GM18520 (cell line): ENCODE data around the gene TMEM132E.
"Not testable (repeated sequence)": the region's sequence is repeated elsewhere in the genome, so short reads cannot be mapped to it uniquely, and the experiment has no call there.

ENCODE experiments used
- ATAC-seq: cut with Tn5 transposase; IDR thresholded peaks from one replicate; pipeline ENCODE4 v1.9.1; 2021; ENCODE audit not compliant: unreplicated experiment

The TMEM132E gene, protein sequence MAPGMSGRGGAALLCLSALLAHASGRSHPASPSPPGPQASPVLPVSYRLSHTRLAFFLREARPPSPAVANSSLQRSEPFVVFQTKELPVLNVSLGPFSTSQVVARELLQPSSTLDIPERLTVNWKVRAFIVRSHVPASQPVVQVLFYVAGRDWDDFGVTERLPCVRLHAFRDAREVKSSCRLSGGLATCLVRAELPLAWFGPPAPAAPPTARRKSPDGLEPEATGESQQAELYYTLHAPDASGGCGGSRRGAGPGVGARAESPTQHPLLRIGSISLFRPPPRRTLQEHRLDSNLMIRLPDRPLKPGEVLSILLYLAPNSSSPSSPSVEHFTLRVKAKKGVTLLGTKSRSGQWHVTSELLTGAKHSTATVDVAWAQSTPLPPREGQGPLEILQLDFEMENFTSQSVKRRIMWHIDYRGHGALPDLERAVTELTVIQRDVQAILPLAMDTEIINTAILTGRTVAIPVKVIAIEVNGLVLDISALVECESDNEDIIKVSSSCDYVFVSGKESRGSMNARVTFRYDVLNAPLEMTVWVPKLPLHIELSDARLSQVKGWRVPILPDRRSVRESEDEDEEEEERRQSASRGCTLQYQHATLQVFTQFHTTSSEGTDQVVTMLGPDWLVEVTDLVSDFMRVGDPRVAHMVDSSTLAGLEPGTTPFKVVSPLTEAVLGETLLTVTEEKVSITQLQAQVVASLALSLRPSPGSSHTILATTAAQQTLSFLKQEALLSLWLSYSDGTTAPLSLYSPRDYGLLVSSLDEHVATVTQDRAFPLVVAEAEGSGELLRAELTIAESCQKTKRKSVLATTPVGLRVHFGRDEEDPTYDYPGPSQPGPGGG (N-terminal part only)

DNA sequence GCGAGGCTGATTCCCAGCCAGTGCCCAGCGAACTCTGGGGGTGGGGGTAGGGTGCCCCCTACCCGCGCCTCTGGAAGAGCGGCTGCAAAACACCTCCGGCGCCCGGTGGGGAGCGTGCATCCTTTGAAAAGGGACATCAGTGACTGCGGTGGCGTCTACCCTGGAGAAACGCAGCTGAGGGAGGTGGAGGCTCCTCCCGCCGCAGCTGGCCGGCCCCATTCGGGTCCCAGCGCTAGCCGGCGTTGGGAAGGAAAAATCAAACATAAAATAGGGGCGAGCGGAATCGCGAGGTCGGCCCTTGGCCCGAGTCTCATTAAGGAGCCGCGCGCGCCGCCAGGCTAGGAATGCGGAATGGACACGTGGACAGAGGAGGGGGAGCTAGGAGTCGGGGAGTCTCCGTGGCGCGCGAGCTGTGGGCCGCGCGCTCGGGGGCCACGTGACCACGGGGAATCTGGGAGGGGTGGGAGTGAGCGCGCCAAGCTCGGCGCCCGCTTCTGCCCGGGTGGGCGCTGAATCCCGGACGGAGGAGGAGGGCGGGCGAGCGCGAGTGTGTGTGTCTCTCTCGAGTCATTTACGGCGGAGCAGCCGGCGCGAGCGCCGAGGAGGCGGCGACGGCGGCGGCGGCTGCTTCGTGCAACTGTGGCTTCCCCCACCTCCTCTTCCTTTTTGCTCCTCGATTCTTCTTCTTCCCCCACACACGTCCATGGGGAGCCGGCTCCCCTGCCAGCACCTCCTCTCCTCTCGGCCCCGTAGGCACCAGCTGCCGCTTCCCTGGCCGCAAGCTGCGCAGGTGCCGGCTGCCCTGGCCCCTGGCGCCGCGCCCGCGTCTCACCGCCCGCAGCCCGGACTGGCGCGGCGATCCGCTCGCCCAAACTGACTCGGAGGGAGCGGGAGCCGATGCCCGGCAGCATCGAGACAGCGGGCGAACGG lies at the start of gene TMEM132E:
Gene TMEM132E, plus strand, starts transcription at position 566 of the 930 bp plus-strand sequence. CDS start 1,495 bp downstream, outside the sequence.
- no peak for ATAC-seq

DNA sequence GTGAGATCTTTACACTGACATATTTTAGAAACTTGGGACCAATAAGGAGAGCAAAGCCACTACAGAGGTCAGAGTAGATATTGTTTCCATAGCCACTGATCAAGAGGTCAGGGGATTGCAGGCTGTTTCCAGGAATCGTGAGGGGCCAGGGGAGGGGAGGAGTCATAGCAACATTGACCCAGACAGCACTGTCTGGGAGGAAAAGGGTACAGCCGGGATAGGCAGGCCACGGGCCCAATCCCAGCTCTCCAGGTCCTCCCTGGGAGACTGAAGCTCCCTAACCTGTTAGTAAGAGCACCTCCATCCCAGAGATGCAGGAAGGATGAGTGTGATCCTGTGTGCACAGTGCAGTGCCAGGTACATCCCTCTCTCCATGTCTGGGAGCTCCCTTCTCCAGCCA lies 48.5 kb upstream of the TMEM132E start:
- ATAC-seq, result no peak

DNA sequence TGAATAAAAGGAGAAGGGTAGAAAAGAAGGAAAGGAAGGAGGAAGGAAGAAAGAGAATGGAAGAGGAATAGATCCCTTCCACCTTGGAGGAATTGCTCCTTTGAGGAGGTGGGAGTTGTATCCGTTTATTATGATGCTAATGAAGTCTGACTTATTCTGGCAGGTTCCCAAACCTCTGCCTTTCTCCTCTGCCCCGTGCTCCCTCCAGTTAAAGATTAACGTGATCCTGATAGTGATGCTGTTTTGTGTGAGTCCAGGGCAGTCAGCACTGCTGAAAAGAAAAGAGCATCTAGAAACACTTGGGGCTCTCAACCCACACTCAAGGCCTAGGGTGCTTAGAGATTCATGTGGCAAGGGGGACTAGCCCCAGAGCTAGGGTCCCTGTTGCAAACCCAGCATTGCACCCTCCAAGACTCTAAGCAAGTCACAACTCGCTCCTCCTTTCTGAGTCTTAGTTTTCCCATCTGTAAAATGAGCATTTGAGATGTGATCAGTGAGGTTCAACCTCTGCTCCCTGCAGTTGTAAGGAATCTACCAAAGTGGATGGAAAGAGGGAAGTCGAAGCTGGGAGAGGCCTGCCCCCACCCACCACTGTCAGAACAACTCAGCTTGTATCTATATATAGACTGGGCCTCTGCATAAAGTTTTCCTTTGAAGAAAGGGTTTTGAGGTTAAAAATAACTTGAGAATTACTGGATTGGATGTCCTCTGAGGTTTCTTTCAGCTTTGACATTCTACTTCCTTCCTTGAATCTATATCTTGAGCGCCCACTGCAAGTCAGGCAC lies 46.9 kb upstream of the TMEM132E start:
- no peak for ATAC-seq

DNA sequence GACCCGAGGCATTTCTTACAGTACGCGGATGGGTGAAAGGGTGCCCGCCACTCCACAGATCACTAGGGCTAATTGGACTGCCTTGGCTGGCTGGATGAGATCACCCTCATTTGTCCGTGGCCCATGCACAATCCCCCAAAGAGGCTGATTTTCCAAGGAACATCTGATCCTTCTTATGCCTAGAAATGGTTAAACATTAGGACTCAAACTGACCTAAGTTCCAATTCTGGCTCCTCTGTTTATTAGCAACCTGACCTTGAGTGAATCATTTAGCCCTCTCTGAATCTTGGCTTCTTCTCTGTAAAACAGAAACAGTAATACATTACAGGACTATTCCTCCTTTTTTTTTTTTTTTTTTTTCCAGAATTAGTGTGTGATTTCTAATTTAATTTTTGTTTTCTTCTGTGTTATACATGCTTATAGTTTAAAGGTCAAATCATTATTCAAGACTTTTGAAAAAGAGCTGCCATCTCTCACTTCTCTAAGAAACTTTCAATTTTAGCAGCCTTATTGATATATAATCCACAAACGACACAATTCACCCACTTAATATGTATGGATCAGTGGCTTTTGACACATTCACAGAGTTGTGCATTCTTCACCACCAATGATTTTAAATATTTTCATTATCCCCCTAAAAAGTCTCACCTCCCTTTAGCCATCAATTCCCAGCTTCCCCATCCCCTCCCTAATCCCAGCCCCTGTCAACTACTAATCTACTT lies 45.4 kb upstream of the TMEM132E start:
- ATAC-seq, result no peak

DNA sequence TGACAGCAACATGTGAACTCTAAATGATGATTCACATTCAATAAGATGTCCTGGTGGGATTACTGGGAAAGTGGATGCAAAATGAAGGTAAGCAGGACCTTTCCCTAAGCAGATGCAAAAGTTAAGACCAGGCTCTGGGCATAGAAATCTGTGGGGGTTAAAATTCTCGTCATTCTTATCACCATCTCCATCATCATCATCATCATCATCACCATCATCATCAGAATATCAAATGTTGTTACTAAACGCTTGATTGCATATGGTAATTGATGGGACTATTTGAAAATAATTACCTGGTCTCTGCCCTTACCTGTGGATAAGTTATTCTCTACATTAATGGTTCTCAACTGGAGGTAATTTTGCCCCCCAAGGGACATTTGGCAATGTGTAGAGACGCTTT lies 41.9 kb upstream of the TMEM132E start:
- no peak for ATAC-seq

DNA sequence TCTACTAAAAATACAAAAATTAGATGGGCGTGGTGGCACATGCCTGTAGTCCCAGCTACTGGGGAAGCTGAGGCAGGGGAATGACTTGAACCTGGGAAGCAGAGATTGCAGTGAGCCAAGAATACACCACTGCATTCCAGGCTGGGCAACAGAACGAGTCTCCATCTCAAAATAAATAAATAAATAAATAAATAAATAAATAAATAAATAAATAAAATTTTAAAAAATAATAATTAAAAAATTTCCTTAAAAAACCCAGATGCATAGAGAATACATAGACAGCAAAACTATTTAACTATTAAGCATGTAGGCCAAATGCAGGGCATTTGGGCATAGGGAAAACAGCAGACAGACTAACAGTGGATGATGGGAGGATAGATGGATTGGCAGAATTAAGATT lies 40.8 kb upstream of the TMEM132E start:
- not testable (repeated sequence) for ATAC-seq

DNA sequence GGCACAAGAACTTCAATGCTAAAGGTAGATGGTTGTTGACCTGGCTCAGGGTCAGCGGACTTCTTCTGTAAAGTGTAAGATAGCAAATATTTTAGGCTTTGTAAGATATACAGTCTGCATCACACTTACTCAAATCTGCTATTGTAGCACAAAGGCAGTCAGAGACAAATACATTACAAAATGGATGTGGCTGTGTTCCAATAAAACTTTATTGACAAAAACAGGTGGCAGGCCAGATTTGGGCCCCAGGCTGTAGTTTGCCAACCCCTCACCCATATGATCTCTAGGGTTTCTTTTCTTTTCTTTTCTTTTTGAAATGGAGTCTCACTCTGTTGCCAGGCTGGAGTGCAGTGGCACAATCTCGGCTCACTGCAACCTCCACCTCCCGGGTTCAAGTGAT lies 39.5 kb upstream of the TMEM132E start:
- no peak for ATAC-seq

DNA sequence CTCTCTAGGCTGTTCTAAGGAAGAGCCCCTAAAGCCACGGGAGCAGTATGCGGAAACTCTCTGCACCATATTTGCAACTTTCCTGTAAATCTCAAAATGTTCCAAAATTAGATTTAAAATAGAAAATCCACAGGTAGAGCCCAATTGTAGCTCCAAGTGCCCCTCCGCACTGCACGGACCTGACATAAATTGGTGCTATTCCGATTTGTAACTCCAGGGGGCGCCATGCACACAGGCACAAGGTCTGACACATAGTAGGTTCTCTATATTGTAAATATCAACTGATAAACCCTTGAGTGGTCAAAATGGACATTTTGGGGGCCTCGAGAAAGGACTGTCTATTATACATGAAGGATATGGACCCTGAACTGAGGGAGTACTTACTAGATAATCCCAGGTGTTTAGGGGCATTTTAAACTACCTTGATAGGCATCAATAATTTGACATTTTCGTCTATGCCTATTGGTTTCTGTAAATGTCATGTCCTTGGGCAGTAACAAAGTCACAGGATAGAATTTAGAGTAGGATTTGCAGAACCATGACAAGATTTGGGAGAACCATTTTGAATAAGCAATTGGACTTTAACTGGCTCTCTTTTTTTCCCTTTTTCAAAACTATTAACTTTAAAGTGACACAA lies 36.6 kb upstream of the TMEM132E start:
- ATAC-seq, result no peak

DNA sequence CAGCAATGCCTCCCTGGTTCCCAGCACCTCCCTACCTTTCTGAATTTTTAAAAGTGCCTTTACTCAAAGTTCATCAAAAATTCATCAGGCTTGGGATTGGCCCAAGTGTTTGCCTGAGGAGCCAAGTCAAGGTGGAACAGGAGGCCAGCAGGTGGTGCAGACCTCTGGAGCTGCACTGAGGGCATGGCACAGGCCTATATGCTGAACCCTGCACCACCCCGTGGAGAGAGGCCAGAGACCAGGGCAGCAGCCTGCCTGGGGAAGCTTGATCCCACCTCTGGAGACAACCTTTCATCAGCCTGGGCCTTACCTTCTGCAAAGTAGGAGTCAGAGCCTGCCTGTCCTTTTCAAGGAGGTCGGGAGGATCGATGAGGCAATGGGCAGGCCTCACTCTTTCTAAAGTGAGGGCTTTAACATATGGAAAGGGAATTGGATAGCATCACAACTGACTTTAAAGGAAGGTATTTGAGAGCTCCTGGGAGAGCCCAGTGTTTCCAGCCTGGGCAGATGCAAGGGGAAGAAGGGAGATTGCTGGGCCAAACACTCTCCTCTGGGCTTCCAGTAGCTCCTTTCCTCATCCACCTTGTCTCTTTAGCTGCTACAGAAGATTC lies 31.8 kb upstream of the TMEM132E start:
- no peak for ATAC-seq

DNA sequence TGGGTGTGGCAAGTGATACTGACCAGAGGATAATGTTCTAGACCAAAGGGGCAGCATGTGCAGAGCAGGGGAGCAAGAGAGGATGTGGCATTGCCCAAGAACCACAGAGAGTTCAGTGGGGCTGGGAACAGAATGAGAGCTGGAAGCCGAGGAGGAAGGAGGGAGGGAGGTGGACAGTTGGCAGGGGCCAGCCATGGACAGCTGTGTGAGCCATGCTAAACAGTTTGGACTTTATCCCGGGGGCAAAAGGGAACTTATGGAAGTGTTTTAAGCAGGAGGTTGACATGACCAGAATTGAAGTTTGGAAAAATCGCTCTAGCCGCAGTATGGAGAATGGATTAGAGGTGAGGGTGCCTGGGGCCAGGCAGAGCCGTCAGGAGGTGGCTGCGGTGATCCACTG lies 29.4 kb upstream of the TMEM132E start:
- ATAC-seq, result no peak

DNA sequence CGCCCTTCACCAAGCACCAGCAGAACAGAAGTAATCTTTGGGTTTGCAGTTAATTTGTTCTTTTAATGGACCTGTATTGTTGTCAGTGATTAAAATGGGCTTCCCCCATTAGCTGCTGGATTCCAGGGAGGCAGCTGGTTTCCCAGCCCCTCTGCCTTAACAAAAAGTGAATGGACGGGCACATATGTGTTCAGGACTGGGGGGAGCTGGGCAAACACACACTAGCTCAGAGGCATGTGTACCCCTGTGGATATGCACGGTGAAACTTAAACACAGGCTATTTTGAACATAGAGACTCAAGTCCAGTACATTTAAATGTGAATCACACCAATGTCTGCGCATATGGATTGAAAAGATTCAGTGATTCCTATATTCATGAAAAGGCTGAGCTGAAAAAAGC lies 25.5 kb upstream of the TMEM132E start:
- no peak for ATAC-seq

DNA sequence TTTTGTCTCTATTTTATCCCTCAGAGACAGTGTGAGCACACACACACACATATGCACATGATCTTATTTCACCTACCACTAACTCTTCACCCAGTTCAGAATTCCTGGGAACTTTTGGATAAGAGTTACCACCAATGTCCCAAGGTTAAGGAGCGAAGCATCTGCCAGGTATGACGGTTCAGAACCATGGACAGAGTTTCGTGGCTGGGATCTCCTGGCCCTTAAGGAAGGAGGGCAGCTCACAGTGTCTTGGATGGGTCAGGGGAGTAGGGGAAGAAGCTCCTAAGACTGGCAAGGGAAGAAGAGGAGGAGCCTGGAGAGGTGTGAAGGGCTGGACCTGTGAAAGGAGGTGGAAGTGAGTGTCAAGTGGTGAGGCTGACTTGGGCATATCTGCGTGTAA lies 23.0 kb upstream of the TMEM132E start:
- ATAC-seq, result no peak

DNA sequence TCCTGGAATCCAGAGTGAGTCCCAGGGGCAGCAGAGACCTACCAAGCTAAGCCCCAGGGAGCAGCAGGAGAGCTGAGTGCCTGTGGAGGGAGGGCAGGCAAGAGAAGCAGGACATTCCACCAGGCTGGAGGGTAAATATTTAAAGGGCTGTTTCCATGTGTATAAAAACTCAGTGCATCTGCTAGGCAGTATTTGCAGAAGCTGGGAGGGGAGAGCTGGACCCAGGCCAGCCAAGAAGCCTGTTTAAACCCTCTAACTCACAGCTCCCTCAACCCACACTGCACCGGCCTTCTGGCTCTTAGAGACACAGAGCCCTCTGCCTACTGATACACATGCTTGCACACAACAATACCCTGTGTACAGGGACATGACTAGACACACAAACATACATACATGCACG lies 22.5 kb upstream of the TMEM132E start:
- ATAC-seq, result no peak

DNA sequence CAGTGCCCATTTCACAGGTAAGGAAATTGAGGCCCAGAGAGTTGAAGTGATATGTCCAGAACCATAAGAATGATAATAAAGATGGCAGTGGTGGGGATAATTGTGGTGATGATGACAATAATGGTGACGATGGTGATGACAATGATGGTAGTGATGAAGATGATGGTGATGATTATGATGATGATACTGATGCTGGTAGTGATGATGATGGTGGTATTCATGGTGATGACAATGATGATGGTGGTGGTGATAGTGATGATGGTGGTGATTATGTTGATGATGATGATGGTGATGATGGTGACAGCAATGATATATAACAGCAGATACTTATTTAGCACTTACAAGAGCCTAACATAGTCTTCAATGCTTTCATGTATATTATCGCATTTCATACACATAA lies 18.1 kb upstream of the TMEM132E start:
- ATAC-seq, result no peak

DNA sequence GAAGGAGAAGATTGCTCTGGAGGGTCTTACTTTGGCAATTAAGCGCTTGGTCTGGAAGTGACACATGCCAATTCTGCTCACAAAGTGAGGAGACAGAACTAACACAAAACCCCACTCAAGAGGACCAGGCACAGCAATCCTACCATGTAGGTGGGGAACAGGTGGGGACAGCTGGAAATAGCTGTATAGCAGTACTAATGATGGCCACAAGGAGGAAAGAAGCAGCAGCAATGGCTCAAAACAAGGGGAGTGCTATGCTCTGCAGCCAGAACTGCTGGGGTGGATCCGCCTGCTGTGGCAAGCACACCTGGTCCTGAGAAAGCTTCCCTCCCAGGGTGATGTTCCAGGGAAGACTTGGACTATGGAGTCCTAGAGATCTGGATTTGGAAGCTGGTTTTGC lies 17.0 kb upstream of the TMEM132E start:
- ATAC-seq, result no peak

DNA sequence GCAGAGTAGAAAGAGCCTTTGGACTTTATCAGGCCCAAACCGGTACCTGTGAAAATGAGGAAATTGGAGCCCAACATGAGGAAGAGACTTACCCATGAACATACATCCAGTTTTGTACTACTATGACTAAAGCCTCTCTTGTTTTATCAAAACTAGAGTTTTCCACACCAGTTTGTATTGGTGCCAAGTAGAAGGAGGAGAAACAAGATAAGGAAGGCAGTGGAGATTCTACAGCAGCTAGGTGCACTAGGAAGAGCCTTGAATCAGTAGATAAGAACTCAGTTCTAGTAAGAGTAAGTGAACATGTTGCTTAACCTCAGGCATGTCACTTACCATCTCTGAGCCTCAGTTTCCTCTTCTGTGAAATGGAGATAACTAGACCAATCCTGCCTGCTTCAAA lies 13.7 kb upstream of the TMEM132E start:
- no peak for ATAC-seq

DNA sequence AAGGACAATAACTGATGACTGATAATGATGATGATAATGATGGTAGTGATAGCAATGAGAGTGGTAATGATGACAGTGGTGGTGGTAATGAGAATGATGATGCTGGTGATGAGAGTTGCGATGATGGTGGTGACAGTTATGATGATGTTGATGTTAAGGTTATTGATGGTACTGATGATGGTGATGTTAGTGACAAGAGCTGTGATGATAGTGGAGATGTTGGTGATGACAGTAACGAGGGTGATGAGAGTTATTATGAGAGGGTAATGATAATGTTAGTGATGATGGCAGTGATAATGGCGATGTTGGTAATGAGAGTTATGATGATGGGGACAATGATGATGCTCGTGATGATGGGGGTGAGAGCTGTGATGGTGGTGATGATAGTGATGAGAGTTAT lies 13.2 kb upstream of the TMEM132E start:
- ATAC-seq, result no peak

DNA sequence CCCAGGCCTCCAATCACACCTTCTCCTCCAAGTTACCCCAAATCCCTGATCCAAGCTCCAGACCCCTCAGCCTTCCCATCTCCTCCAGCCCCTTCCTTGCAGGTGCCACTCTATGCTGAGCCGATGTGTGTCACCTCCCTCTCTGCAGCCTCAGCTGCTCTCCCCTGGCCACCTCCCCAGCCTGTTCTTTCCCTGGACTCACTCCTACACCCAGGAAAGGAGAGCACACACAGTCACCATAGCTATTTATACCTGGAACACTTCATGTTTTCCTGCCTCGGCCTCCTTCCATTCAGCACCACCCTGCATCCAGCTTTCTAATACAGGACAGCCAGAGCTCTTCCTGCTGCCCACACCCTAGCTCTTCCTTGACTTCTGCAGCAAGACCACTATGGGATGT lies 12.5 kb upstream of the TMEM132E start:
- no peak for ATAC-seq
